ENCODE results near the gene ZNF763. TPM values are rescaled to one million over a fixed set of nuclear protein-coding genes. Genes with fewer than 3 reads are reported as not detected.
A peak's percentile ranks its signal among the peaks of the same experiment; 100 is the strongest.
"Not testable (repeated sequence)": the region's sequence is repeated elsewhere in the genome, so short reads cannot be mapped to it uniquely, and the experiment has no call there.

The ZNF763 gene
- total and polyA plus RNA-seq, 2 donors: 3.3 to 6.1 TPM

GRCh38 chr19:11948646-11949045 is 16.2 kb upstream of the ZNF763 start:
- whole genome bisulfite sequencing: 95% methylated on average over 3 of the region's 3 CpGs
- DNase-seq (ENCODE audit: extremely low spot score): no peak
- Histone ChIP-seq H3K4me1 (ENCODE audit: insufficient read depth) (no peaks in the 10 kb centered on the region), H3K27ac (ENCODE audit: low read depth) (no peak overlapping the region), H3K4me3 (ENCODE audit: low read depth, low read length) (no peak overlapping the region), H3K36me3 (ENCODE audit: insufficient read depth) (peaks cover 12% of the 10 kb centered on the region)

GRCh38 chr19:11949201-11949600 is 15.6 kb upstream of the ZNF763 start:
- no peaks in the 10 kb centered on the region for H3K4me1 ChIP-seq (ENCODE audit: insufficient read depth)
- WGBS: over 99% methylated on average over 4 of the region's 4 CpGs
- no peak for DNase-seq (ENCODE audit: extremely low spot score)
- H3K36me3 ChIP-seq (ENCODE audit: insufficient read depth): peaks cover 12% of the 10 kb centered on the region
- H3K4me3 ChIP-seq (ENCODE audit: low read depth, low read length): no peak overlapping the region
- no peak overlapping the region for H3K27ac ChIP-seq (ENCODE audit: low read depth)

DNA sequence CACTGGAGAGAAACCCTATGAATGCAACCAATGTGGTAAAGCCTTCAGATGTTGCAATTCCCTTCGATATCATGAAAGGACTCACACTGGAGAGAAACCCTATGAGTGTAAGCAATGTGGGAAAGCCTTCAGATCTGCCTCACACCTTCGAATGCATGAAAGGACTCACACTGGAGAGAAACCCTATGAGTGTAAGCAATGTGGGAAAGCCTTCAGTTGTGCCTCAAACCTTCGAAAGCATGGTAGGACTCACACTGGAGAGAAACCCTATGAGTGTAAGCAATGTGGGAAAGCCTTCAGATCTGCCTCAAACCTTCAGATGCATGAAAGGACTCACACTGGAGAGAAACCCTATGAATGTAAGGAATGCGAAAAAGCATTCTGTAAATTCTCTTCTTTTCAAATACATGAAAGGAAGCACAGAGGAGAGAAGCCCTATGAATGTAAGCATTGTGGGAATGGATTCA is 15.2 kb upstream of the ZNF763 start:
- H3K4me1 ChIP-seq (ENCODE audit: insufficient read depth); H3K4me3 ChIP-seq (ENCODE audit: low read depth, low read length); H3K27ac ChIP-seq (ENCODE audit: low read depth); DNase-seq (ENCODE audit: extremely low spot score): not testable (repeated sequence)
- H3K36me3 ChIP-seq (ENCODE audit: insufficient read depth): peaks cover 12% of the 10 kb centered on the region
- WGBS: 96% methylated on average over 4 of the region's 4 CpGs

- WGBS: 98% methylated on average over 5 of the region's 5 CpGs
- DNase-seq (ENCODE audit: extremely low spot score): no peak
- Histone ChIP-seq H3K4me3 (ENCODE audit: low read depth, low read length) (no peak overlapping the region), H3K4me1 (ENCODE audit: insufficient read depth) (no peaks in the 10 kb centered on the region), H3K36me3 (ENCODE audit: insufficient read depth) (peaks cover 12% of the 10 kb centered on the region), H3K27ac (ENCODE audit: low read depth) (no peak overlapping the region)
Measured at GRCh38 chr19:11950312-11950711, 14.5 kb upstream of the ZNF763 start.

DNA sequence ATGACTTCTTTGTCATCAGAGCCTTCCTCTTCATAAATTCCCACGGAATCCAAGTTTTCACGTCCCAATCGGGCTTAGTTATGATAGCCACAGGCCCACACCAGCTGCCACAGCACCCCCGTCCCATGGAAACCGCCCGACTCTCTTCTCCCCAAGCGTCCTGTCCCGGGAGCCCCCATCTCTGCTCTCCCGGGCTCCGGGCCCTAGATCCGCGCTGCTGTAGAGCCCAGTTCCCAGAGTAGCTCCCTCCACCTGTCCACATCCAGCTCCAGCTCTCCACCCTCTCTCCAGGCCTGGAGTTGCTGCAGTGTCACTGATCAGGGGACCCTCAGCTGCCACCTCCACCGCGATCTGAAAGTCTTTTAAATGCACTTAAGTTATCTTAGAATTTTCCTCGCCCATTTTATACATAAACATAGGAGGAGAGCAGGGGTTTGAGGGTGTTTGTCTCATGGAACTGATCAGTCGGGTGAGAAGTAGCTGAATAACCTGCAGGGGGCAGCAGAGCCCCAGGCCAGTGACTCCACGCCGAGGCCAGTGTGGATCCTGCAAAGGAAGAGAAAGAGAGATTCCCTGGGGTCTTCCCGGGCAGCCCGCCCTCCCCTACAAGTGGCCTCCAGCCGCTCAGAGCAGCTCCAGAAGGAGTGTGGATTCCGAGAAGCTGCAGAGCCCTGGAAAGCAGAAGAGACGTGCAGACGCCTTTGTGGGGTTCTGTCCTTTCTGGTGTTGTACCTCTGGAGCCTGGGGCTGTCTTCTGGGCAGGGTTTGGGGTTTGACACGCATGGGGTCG is 1.1 kb upstream of the ZNF763 start:
- Histone ChIP-seq H3K4me3 (ENCODE audit: low read depth, low read length) (no peak overlapping the region), H3K27ac (ENCODE audit: low read depth) (no peak overlapping the region), H3K4me1 (ENCODE audit: insufficient read depth) (no peaks in the 10 kb centered on the region), H3K36me3 (ENCODE audit: insufficient read depth) (no peaks in the 10 kb centered on the region)
- 32% methylated on average over 26 of the region's 26 CpGs for WGBS
- peak; percentile 40 for DNase-seq (ENCODE audit: extremely low spot score)

- no peak for DNase-seq (ENCODE audit: extremely low spot score)
Measured at GRCh38 chr19:11964496-11964857, 363 bp upstream of the ZNF763 start.

GRCh38 chr19:11970174-11970573 is 5.3 kb downstream of the ZNF763 start:
- 82% methylated on average over 1 of the region's 1 CpG for WGBS
- DNase-seq (ENCODE audit: extremely low spot score): no peak
- Histone ChIP-seq H3K27ac (ENCODE audit: low read depth) (no peak overlapping the region), H3K4me3 (ENCODE audit: low read depth, low read length) (no peak overlapping the region), H3K36me3 (ENCODE audit: insufficient read depth) (peaks cover 1% of the 10 kb centered on the region), H3K4me1 (ENCODE audit: insufficient read depth) (no peaks in the 10 kb centered on the region)

More at GRCh38 chr19:11964496-11964857, 363 bp upstream of the ZNF763 start:
- 3% methylated on average over 8 of the region's 8 CpGs for WGBS
- Histone ChIP-seq H3K4me1 (ENCODE audit: insufficient read depth) (no peaks in the 10 kb centered on the region), H3K27ac (ENCODE audit: low read depth) (peak overlapping the region; percentile 74), H3K4me3 (ENCODE audit: low read depth, low read length) (peak overlapping the region; percentile 71), H3K36me3 (ENCODE audit: insufficient read depth) (no peaks in the 10 kb centered on the region)

DNA sequence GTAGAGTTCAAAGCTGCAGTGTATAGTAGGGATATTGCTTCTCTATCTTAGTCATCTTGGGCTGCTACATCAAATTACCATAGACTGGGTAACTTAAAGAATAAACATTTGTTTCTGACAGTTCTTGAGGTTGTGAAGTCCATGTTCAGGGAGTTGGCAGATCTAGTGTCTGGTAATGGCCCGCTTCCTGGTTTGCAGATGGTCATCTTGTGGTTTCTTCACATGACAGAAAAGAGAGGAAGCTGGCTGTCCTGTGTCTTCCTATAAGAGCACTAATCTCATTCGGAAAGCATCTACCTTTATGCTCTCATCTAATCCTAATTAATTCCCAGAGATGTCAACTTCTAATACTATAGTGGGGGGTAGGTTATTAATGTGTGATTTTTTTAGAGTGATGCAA is 6.2 kb downstream of the ZNF763 start:
- Histone ChIP-seq H3K36me3 (ENCODE audit: insufficient read depth) (peaks cover 1% of the 10 kb centered on the region), H3K4me3 (ENCODE audit: low read depth, low read length) (no peak overlapping the region), H3K27ac (ENCODE audit: low read depth) (no peak overlapping the region), H3K4me1 (ENCODE audit: insufficient read depth) (no peaks in the 10 kb centered on the region)
- no peak for DNase-seq (ENCODE audit: extremely low spot score)
- 90% methylated on average over 2 of the region's 2 CpGs for WGBS

DNA sequence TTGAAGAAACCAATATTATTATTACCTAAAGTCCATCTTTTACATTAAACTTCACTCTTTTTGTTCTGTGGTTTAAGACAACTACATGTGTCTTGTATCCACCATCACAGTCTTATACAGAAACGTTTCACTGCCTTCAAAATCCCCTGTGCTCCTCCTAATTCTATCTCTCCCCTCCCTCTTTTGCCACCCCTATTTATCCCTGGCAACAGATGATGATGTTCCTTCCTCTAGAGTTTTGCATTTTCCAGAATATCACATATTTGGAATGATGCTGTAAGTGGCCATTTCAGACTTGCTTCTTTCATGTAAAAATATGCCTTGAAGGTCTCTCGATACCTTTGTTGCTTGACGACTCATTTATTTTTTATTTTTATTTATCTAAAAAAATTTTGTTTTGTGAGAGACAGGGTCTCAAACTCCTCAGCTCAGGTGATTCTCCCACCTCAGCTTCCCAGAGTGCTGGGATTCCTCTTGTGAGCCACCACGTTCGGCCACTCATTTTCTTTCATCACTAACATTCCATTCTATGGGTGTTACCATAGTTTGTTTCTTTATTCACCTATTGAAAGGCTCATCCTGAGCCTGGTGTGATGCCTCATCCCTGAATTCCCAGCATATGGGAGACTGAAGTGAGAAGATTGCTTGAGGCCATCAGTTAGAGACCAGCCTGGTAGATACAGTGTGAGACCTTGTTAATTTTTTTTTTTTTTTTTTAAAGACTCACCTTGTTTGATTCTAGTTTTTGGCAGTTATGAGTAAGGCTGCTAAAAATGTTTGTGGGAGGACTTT is 8.4 kb downstream of the ZNF763 start:
- H3K4me3 ChIP-seq (ENCODE audit: low read depth, low read length): no peak overlapping the region
- H3K36me3 ChIP-seq (ENCODE audit: insufficient read depth): peaks cover 1% of the 10 kb centered on the region
- H3K4me1 ChIP-seq (ENCODE audit: insufficient read depth): no peaks in the 10 kb centered on the region
- WGBS: 85% methylated on average over 5 of the region's 5 CpGs
- DNase-seq (ENCODE audit: extremely low spot score): no peak
- H3K27ac ChIP-seq (ENCODE audit: low read depth): no peak overlapping the region

- Histone ChIP-seq H3K4me3 (ENCODE audit: low read depth, low read length) (no peak overlapping the region), H3K36me3 (ENCODE audit: insufficient read depth) (peaks cover 2% of the 10 kb centered on the region), H3K27ac (ENCODE audit: low read depth) (no peak overlapping the region), H3K4me1 (ENCODE audit: insufficient read depth) (no peaks in the 10 kb centered on the region)
- WGBS: 92% methylated on average over 9 of the region's 9 CpGs
- DNase-seq (ENCODE audit: extremely low spot score): no peak
Measured at GRCh38 chr19:11978492-11979100, 13.8 kb downstream of the ZNF763 start.

- no peak for DNase-seq (ENCODE audit: extremely low spot score)
- WGBS: 95% methylated on average over 4 of the region's 4 CpGs
- Histone ChIP-seq H3K4me3 (ENCODE audit: low read depth, low read length) (no peak overlapping the region), H3K4me1 (ENCODE audit: insufficient read depth) (no peaks in the 10 kb centered on the region), H3K27ac (ENCODE audit: low read depth) (no peak overlapping the region), H3K36me3 (ENCODE audit: insufficient read depth) (peaks cover 2% of the 10 kb centered on the region)
Measured at GRCh38 chr19:11979527-11979926, 14.7 kb downstream of the ZNF763 start.

DNA sequence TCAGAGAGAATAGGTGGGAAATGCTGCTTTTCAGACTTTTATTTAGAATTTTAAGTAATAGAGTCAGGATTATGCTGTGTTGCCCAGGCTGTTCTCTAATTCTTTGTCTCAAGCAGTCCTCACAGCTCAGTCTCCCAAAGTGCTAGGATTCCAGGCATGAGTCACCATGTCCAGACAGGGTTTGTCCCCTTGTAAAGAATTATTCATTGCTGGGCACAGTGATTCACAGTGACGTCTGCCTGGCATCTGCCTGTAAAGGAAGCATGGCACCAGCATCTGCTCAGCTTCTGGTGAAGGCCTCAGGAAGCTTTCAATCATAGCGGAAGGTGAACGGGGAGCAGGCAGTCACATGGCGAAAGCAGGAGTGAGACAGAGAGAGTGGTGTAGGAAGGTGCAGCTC is 17.7 kb downstream of the ZNF763 start:
- no peak overlapping the region for H3K4me3 ChIP-seq (ENCODE audit: low read depth, low read length)
- DNase-seq (ENCODE audit: extremely low spot score): no peak
- no peaks in the 10 kb centered on the region for H3K4me1 ChIP-seq (ENCODE audit: insufficient read depth)
- no peak overlapping the region for H3K27ac ChIP-seq (ENCODE audit: low read depth)
- WGBS: 89% methylated on average over 4 of the region's 4 CpGs
- peaks cover 2% of the 10 kb centered on the region for H3K36me3 ChIP-seq (ENCODE audit: insufficient read depth)

- H3K4me3 ChIP-seq (ENCODE audit: low read depth, low read length): no peak overlapping the region
- H3K4me1 ChIP-seq (ENCODE audit: insufficient read depth): no peaks in the 10 kb centered on the region
- H3K27ac ChIP-seq (ENCODE audit: low read depth): no peak overlapping the region
- DNase-seq (ENCODE audit: extremely low spot score): no peak
- H3K36me3 ChIP-seq (ENCODE audit: insufficient read depth): no peaks in the 10 kb centered on the region
- WGBS: 23% methylated on average over 5 of the region's 5 CpGs
Measured at GRCh38 chr19:11984986-11985385, 20.1 kb downstream of the ZNF763 start.

DNA sequence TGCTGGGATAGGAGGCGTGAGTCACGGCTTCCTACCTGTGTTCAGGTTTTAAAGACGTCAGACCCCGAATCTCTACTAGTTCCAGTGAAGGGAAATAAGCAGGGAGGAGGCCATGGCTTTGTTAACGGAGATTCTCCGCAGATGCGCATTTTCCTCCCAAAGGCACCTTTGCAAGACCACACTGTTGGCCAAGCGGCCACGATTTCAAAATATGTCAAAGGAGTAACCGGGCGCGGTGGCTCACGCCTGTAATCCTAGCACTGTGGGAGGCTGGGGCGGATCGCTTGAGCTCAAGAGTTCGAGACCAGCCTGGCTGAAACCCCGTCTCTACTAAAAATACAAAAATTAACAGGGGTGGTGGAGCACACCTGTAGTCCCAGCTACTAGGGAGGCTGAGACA is 21.9 kb downstream of the ZNF763 start:
- H3K27ac ChIP-seq (ENCODE audit: low read depth): no peak overlapping the region
- DNase-seq (ENCODE audit: extremely low spot score): no peak
- H3K36me3 ChIP-seq (ENCODE audit: insufficient read depth): no peaks in the 10 kb centered on the region
- no peaks in the 10 kb centered on the region for H3K4me1 ChIP-seq (ENCODE audit: insufficient read depth)
- 95% methylated on average over 17 of the region's 17 CpGs for WGBS
- no peak overlapping the region for H3K4me3 ChIP-seq (ENCODE audit: low read depth, low read length)

Data from urinary bladder (tissue), 4 donors.